HepG2 (cell line): ENCODE results near the gene CCDC38. TPM values are rescaled to one million over a fixed set of nuclear protein-coding genes. Genes with fewer than 3 reads are reported as not detected.

ENCODE experiments used
- ESRRA ChIP-seq: sonication (generic); formaldehyde crosslinking; IDR thresholded peaks from 2 replicates; pipeline ENCODE4 v1.5.1; 2020; ENCODE audit warnings: mild to moderate bottlenecking, low read depth, missing genetic modification reagents
- FOXA1 ChIP-seq, 2 experiments: fragments of 450-650 bp in 1 of 2; sonication (generic) in 1 of 2; formaldehyde crosslinking in 1 of 2; IDR thresholded peaks; 2 replicates each; pipeline versions ENCODE4 v1.4.0 to v1.6.1; 2016 to 2020; ENCODE audit warnings: missing genetic modification reagents in 1 of 2
- ISX ChIP-seq: sonication (generic); formaldehyde crosslinking; conservative IDR thresholded peaks from 2 replicates; pipeline ENCODE4 v1.5.0; 2020; ENCODE audit warnings: missing genetic modification reagents
- KLF12 ChIP-seq: sonication (generic); formaldehyde crosslinking; IDR thresholded peaks from 2 replicates; pipeline ENCODE4 v1.4.0; 2020; ENCODE audit warnings: missing genetic modification reagents, borderline replicate concordance
- MBNL3 ChIP-seq: fragments of 250-450 bp; sonication (Bioruptor Pico); conservative IDR thresholded peaks from 2 replicates; pipeline ENCODE4 v1.8.0; 2022; ENCODE audit warnings: mild to moderate bottlenecking, inconsistent platforms
- PAWR ChIP-seq: sonication (generic); formaldehyde crosslinking; IDR thresholded peaks from 2 replicates; pipeline ENCODE4 v1.4.0; 2020; ENCODE audit warnings: missing genetic modification reagents, mild to moderate bottlenecking, borderline replicate concordance
- RBFOX2 ChIP-seq: fragments of 200-400 bp; formaldehyde crosslinking; IDR thresholded peaks from 2 replicates; pipeline ENCODE4 v1.6.1; 2017; ENCODE audit warnings: low read depth, mild to moderate bottlenecking, low read length
- SMARCE1 ChIP-seq: fragments of 450-650 bp; IDR thresholded peaks from 2 replicates; pipeline ENCODE4 v1.6.1; 2017; ENCODE audit warnings: borderline replicate concordance
- ZNF263 ChIP-seq: sonication (generic); formaldehyde crosslinking; IDR thresholded peaks from 2 replicates; pipeline ENCODE4 v1.4.0; 2020; ENCODE audit warnings: missing genetic modification reagents
- ZNF501 ChIP-seq: sonication (generic); formaldehyde crosslinking; IDR thresholded peaks from 2 replicates; pipeline ENCODE4 v1.5.1; 2020; ENCODE audit warnings: mild to moderate bottlenecking, moderate library complexity, missing genetic modification reagents
- ZNF547 ChIP-seq: sonication (generic); formaldehyde crosslinking; IDR thresholded peaks from 2 replicates; pipeline ENCODE4 v1.5.1; 2020; ENCODE audit warnings: mild to moderate bottlenecking, missing genetic modification reagents
- ZNF747 ChIP-seq: sonication (generic); formaldehyde crosslinking; IDR thresholded peaks from 2 replicates; pipeline ENCODE4 v1.8.1; 2023; ENCODE audit warnings: missing genetic modification reagents, mild to moderate bottlenecking, borderline replicate concordance
- polyA plus RNA-seq, 8 experiments: library from polyadenylated mRNA; depleted of rRNA in 3 of 8; stranded (reverse) in 7 of 8; unstranded in 1 of 8; fragments of >200 nt; fragmentation: Illumina TruSeq in 4 of 8; extraction: Trizol in 4 of 8; gene quantifications; 2 replicates each; pipeline versions ENCODE4 v1.2.1 to v1.2.3, GENCODE V29; 2011 to 2016; ENCODE audit warnings: low read depth in 4 of 8, missing spikeins in 1 of 8, mixed read lengths in 1 of 8; ENCODE audit not compliant: insufficient read depth in 1 of 8
- total RNA-seq, 5 experiments: library from RNA; depleted of rRNA; stranded (reverse); fragments of >200 nt; fragmentation: Illumina TruSeq; extraction: Trizol; gene quantifications; 2 replicates each; pipeline ENCODE4 v1.2.3, GENCODE V29; 2016; ENCODE audit warnings: low read depth in 1 of 5
- TF ChIP-seq, protein P1 (sequence below): IDR thresholded peaks from 2 replicates; pipeline ENCODE4 v1.6.1; 2016; ENCODE audit warnings: missing genetic modification reagents, missing compliant biosample characterization
- TF ChIP-seq, protein P2 (sequence below): sonication (generic); formaldehyde crosslinking; IDR thresholded peaks from 2 replicates; pipeline ENCODE4 v1.8.0; 2022; ENCODE audit warnings: mild to moderate bottlenecking, missing genetic modification reagents; ENCODE audit not compliant: insufficient replicate concordance
- TF ChIP-seq, protein P3 (sequence below): sonication (generic); formaldehyde crosslinking; IDR thresholded peaks from 2 replicates; pipeline ENCODE4 v1.5.0; 2020; ENCODE audit warnings: mild to moderate bottlenecking, missing genetic modification reagents, borderline replicate concordance
- TF ChIP-seq, protein P4 (sequence below): sonication (generic); formaldehyde crosslinking; IDR thresholded peaks from 2 replicates; pipeline ENCODE4 v1.4.0; 2020; ENCODE audit warnings: missing genetic modification reagents, borderline replicate concordance

CCDC38 gene
- total and polyA plus RNA-seq, 2 of the 13 experiments (the other 11 are each of a cell fraction or from before 2014, with no cell fraction given): 0.24 to 0.32 TPM

DNA sequence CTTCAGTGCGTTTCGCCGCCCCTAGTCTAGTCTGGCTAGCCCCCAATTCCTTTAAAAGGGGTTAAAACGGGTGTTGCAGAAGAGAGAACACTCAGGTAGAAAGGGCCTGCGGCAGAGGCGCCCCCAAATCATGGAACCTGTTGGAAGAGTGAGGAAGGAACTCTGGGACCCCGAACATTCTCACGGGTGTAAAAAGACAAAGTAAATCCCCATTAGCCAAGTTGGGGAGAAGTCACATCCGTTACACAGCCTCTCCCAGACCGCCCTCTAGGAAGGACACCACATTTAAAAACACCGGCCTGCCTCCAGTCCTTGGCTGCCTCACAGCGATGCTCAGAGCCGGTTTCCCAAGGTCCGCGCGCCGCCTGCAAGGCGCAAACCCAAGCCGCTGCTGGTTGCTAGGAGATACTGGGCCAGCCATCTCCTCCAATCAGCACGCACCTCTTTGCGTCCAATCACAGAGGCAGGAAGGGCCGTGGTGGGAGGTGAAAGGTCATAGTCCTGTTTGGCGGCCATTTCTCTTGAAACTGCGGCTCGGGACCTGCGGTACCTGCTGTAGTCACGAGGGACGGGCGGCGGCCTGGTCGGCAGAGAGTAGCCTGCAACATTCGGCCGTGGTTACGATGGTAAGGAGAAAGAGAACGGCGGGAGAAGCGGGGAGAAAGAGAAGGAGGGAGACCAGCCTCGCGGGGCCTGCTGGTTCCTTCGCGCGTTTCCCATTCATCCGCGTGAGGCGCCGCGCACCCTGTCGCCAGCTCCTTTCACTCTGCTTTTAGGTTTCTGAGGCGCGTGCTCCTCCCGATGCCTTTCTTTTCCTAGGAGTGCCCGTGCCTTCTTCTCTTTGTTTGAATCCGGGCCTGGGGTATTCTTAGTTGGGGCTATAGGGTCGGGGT, 83.7 kb downstream of the CCDC38 start, which contains the start of gene SNRPF (continued):
- TF ChIP-seq, protein P1, sequence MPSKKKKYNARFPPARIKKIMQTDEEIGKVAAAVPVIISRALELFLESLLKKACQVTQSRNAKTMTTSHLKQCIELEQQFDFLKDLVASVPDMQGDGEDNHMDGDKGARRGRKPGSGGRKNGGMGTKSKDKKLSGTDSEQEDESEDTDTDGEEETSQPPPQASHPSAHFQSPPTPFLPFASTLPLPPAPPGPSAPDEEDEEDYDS: peak; percentile 66
- peak; percentile 72; the same call in 1 of the 2 replicates for TF ChIP-seq ZNF747 (CRISPR knock-in tag)
- peak; percentile 85 for TF ChIP-seq ZNF501
- TF ChIP-seq ZNF263 (CRISPR knock-in tag): peak; percentile 52; the same call in 1 of the 2 replicates
- no peak for TF ChIP-seq MBNL3 (CRISPR knock-in tag)
- no peak for TF ChIP-seq SMARCE1
- TF ChIP-seq KLF12 (CRISPR knock-in tag): 0 out of 2 replicates have a peak, but pooled peaks have one; percentile 66
- no peak for TF ChIP-seq FOXA1 (IDR thresholded peaks at IDR 0.05)
- TF ChIP-seq FOXA1 (CRISPR knock-in tag; IDR thresholded peaks at IDR 0.05): peak; percentile 7; the same call in 1 of the 2 replicates
- TF ChIP-seq, protein P2, sequence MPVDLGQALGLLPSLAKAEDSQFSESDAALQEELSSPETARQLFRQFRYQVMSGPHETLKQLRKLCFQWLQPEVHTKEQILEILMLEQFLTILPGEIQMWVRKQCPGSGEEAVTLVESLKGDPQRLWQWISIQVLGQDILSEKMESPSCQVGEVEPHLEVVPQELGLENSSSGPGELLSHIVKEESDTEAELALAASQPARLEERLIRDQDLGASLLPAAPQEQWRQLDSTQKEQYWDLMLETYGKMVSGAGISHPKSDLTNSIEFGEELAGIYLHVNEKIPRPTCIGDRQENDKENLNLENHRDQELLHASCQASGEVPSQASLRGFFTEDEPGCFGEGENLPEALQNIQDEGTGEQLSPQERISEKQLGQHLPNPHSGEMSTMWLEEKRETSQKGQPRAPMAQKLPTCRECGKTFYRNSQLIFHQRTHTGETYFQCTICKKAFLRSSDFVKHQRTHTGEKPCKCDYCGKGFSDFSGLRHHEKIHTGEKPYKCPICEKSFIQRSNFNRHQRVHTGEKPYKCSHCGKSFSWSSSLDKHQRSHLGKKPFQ (CRISPR knock-in tag): no peak
- TF ChIP-seq, protein P3, sequence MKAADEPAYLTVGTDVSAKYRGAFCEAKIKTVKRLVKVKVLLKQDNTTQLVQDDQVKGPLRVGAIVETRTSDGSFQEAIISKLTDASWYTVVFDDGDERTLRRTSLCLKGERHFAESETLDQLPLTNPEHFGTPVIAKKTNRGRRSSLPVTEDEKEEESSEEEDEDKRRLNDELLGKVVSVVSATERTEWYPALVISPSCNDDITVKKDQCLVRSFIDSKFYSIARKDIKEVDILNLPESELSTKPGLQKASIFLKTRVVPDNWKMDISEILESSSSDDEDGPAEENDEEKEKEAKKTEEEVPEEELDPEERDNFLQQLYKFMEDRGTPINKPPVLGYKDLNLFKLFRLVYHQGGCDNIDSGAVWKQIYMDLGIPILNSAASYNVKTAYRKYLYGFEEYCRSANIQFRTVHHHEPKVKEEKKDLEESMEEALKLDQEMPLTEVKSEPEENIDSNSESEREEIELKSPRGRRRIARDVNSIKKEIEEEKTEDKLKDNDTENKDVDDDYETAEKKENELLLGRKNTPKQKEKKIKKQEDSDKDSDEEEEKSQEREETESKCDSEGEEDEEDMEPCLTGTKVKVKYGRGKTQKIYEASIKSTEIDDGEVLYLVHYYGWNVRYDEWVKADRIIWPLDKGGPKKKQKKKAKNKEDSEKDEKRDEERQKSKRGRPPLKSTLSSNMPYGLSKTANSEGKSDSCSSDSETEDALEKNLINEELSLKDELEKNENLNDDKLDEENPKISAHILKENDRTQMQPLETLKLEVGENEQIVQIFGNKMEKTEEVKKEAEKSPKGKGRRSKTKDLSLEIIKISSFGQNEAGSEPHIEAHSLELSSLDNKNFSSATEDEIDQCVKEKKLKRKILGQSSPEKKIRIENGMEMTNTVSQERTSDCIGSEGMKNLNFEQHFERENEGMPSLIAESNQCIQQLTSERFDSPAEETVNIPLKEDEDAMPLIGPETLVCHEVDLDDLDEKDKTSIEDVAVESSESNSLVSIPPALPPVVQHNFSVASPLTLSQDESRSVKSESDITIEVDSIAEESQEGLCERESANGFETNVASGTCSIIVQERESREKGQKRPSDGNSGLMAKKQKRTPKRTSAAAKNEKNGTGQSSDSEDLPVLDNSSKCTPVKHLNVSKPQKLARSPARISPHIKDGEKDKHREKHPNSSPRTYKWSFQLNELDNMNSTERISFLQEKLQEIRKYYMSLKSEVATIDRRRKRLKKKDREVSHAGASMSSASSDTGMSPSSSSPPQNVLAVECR (CRISPR knock-in tag): peak; percentile 97
- peak; percentile 84 for TF ChIP-seq RBFOX2
- no peak for TF ChIP-seq PAWR (CRISPR knock-in tag)
- no peak for TF ChIP-seq ISX (CRISPR knock-in tag)
- TF ChIP-seq ESRRA: no peak
- 0 out of 2 replicates have a peak, but pooled peaks have one; percentile 43 for TF ChIP-seq ZNF547 (CRISPR knock-in tag)
- TF ChIP-seq, protein P4, sequence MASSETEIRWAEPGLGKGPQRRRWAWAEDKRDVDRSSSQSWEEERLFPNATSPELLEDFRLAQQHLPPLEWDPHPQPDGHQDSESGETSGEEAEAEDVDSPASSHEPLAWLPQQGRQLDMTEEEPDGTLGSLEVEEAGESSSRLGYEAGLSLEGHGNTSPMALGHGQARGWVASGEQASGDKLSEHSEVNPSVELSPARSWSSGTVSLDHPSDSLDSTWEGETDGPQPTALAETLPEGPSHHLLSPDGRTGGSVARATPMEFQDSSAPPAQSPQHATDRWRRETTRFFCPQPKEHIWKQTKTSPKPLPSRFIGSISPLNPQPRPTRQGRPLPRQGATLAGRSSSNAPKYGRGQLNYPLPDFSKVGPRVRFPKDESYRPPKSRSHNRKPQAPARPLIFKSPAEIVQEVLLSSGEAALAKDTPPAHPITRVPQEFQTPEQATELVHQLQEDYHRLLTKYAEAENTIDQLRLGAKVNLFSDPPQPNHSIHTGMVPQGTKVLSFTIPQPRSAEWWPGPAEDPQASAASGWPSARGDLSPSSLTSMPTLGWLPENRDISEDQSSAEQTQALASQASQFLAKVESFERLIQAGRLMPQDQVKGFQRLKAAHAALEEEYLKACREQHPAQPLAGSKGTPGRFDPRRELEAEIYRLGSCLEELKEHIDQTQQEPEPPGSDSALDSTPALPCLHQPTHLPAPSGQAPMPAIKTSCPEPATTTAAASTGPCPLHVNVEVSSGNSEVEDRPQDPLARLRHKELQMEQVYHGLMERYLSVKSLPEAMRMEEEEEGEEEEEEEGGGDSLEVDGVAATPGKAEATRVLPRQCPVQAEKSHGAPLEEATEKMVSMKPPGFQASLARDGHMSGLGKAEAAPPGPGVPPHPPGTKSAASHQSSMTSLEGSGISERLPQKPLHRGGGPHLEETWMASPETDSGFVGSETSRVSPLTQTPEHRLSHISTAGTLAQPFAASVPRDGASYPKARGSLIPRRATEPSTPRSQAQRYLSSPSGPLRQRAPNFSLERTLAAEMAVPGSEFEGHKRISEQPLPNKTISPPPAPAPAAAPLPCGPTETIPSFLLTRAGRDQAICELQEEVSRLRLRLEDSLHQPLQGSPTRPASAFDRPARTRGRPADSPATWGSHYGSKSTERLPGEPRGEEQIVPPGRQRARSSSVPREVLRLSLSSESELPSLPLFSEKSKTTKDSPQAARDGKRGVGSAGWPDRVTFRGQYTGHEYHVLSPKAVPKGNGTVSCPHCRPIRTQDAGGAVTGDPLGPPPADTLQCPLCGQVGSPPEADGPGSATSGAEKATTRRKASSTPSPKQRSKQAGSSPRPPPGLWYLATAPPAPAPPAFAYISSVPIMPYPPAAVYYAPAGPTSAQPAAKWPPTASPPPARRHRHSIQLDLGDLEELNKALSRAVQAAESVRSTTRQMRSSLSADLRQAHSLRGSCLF (CRISPR knock-in tag): peak; percentile 52; the same call in 1 of the 2 replicates
